ENCODE results near the gene ASB16. TPM values are rescaled to one million over a fixed set of nuclear protein-coding genes. Genes with fewer than 3 reads are reported as not detected.

ASB16 gene
- total and polyA plus RNA-seq, 9 of the 15 experiments (the other 6 are each of a cell fraction or from before 2014, with no cell fraction given) = 0.03 to 0.07 TPM; not detected in 7

- TF ChIP-seq PHF20 (IDR thresholded peaks at IDR 0.05; ENCODE audit: partially characterized antibody) (peak; percentile 26), DPF2 (IDR thresholded peaks at IDR 0.05) (0 out of 2 replicates have a peak, but pooled peaks have one; percentile 9), CREM (IDR thresholded peaks at IDR 0.05; ENCODE audit: low read depth) (0 out of 2 replicates have a peak, but pooled peaks have one; percentile 10), FIP1L1 (IDR thresholded peaks at IDR 0.05; ENCODE audit: low read depth, low read length, poor library complexity, severe bottlenecking) (no peak), BCL6 (CRISPR knock-in tag; IDR thresholded peaks at IDR 0.05) (no peak), ZNF24 (IDR thresholded peaks at IDR 0.05) (no peak), ZKSCAN3 (CRISPR knock-in tag; IDR thresholded peaks at IDR 0.05) (no peak), ZBTB9 (CRISPR knock-in tag; IDR thresholded peaks at IDR 0.05) (no peak), FOXA1 (IDR thresholded peaks at IDR 0.05; ENCODE audit: borderline replicate concordance) (no peak), BACH1 (tag; IDR thresholded peaks at IDR 0.05) (no peak), ARID1B (IDR thresholded peaks at IDR 0.05) (no peak), SIN3A (IDR thresholded peaks at IDR 0.05; ENCODE audit: borderline replicate concordance in 2 of 2, control insufficient read depth in 1 of 2, low read depth in 2 of 2, low read length in 2 of 2) (no peak), ZBED1 (IDR thresholded peaks at IDR 0.05) (no peak), TSC22D4 (tag; IDR thresholded peaks at IDR 0.05) (no peak), RBM17 (IDR thresholded peaks at IDR 0.05; ENCODE audit: borderline replicate concordance, low read depth, low read length) (no peak), ZNF23 (CRISPR knock-in tag; IDR thresholded peaks at IDR 0.05) (no peak)
- TF ChIP-seq, protein P1, sequence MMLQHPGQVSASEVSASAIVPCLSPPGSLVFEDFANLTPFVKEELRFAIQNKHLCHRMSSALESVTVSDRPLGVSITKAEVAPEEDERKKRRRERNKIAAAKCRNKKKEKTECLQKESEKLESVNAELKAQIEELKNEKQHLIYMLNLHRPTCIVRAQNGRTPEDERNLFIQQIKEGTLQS (IDR thresholded peaks at IDR 0.05) = no peak
- TF ChIP-seq, protein P1 (CRISPR knock-in tag; conservative IDR thresholded peaks at IDR 0.05) = no peak
- TF ChIP-seq, protein P2, sequence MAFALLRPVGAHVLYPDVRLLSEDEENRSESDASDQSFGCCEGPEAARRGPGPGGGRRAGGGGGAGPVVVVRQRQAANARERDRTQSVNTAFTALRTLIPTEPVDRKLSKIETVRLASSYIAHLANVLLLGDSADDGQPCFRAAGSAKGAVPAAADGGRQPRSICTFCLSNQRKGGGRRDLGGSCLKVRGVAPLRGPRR (CRISPR knock-in tag; IDR thresholded peaks at IDR 0.05) = no peak
- TF ChIP-seq, protein P3, sequence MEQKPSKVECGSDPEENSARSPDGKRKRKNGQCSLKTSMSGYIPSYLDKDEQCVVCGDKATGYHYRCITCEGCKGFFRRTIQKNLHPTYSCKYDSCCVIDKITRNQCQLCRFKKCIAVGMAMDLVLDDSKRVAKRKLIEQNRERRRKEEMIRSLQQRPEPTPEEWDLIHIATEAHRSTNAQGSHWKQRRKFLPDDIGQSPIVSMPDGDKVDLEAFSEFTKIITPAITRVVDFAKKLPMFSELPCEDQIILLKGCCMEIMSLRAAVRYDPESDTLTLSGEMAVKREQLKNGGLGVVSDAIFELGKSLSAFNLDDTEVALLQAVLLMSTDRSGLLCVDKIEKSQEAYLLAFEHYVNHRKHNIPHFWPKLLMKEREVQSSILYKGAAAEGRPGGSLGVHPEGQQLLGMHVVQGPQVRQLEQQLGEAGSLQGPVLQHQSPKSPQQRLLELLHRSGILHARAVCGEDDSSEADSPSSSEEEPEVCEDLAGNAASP (IDR thresholded peaks at IDR 0.05) = no peak
- TF ChIP-seq, protein P4, sequence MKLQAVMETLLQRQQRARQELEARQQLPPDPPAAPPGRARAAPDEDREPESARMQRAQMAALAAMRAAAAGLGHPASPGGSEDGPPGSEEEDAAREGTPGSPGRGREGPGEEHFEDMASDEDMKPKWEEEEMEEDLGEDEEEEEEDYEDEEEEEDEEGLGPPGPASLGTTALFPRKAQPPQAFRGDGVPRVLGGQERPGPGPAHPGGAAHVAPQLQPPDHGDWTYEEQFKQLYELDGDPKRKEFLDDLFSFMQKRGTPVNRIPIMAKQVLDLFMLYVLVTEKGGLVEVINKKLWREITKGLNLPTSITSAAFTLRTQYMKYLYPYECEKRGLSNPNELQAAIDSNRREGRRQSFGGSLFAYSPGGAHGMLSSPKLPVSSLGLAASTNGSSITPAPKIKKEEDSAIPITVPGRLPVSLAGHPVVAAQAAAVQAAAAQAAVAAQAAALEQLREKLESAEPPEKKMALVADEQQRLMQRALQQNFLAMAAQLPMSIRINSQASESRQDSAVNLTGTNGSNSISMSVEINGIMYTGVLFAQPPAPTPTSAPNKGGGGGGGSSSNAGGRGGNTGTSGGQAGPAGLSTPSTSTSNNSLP (IDR thresholded peaks at IDR 0.05; ENCODE audit: borderline replicate concordance, low read depth, low read length) = 0 out of 2 replicates have a peak, but pooled peaks have one; percentile 62
- TF ChIP-seq, protein P5, sequence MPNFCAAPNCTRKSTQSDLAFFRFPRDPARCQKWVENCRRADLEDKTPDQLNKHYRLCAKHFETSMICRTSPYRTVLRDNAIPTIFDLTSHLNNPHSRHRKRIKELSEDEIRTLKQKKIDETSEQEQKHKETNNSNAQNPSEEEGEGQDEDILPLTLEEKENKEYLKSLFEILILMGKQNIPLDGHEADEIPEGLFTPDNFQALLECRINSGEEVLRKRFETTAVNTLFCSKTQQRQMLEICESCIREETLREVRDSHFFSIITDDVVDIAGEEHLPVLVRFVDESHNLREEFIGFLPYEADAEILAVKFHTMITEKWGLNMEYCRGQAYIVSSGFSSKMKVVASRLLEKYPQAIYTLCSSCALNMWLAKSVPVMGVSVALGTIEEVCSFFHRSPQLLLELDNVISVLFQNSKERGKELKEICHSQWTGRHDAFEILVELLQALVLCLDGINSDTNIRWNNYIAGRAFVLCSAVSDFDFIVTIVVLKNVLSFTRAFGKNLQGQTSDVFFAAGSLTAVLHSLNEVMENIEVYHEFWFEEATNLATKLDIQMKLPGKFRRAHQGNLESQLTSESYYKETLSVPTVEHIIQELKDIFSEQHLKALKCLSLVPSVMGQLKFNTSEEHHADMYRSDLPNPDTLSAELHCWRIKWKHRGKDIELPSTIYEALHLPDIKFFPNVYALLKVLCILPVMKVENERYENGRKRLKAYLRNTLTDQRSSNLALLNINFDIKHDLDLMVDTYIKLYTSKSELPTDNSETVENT (CRISPR knock-in tag; IDR thresholded peaks at IDR 0.05) = no peak
These were observed 33.4 kb downstream of the ASB16 start (continued) for GRCh38 chr17:44203731-44204440.
